SU-DHL-6 (cell line): ENCODE data around the gene SLC6A7.

Experiments used
- EZH2phosphoT487 ChIP-seq: fragments of 200-600 bp; sonication (generic), shearing (Covaris generic); conservative IDR thresholded peaks from 2 replicates; pipeline ENCODE4 v1.6.1; 2018; ENCODE audit warnings: mild to moderate bottlenecking, antibody characterized with exemption, low read length, moderate library complexity, mixed read lengths
- TF ChIP-seq, protein P1 (sequence below): fragments of 200-600 bp; sonication (generic); IDR thresholded peaks from one replicate; pipeline ENCODE4 v1.5.1; 2017; ENCODE audit warnings: antibody characterized with exemption, mild to moderate bottlenecking, low read length, moderate library complexity; ENCODE audit not compliant: insufficient read depth, poor library complexity, severe bottlenecking

DNA sequence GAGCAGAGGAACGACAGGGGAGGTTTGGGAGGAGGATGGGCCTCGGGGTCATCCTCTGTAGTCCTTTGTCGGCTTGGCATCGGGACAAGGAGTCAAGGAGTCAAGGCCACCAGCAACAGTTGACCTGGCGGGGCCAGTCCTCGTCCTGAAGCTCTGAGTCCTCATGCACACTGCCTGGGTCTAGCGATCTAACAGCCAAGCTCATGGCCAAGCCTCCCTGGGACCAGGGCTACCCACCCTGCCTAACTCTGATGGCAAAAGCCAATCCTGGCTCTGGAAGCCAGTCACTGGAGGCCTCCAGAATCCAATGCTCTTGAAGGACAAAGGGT lies 49.9 kb downstream of the SLC6A7 start:
- TF ChIP-seq, protein P1, sequence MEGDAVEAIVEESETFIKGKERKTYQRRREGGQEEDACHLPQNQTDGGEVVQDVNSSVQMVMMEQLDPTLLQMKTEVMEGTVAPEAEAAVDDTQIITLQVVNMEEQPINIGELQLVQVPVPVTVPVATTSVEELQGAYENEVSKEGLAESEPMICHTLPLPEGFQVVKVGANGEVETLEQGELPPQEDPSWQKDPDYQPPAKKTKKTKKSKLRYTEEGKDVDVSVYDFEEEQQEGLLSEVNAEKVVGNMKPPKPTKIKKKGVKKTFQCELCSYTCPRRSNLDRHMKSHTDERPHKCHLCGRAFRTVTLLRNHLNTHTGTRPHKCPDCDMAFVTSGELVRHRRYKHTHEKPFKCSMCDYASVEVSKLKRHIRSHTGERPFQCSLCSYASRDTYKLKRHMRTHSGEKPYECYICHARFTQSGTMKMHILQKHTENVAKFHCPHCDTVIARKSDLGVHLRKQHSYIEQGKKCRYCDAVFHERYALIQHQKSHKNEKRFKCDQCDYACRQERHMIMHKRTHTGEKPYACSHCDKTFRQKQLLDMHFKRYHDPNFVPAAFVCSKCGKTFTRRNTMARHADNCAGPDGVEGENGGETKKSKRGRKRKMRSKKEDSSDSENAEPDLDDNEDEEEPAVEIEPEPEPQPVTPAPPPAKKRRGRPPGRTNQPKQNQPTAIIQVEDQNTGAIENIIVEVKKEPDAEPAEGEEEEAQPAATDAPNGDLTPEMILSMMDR: no peak
- no peak for TF ChIP-seq EZH2phosphoT487
